ENCODE data around the gene NAV2.
A peak's percentile ranks its signal among the peaks of the same experiment; 100 is the strongest.

NAV2 gene

GRCh38 chr11:20162824-20163782, 450.5 kb downstream of the NAV2 start:
- Histone ChIP-seq H3K9me3 (ENCODE audit: low read length) (peaks cover 3% of the 10 kb centered on the region), H3K27me3 (ENCODE audit: insufficient read depth, low read length) (peaks cover 87% of the 10 kb centered on the region)

GRCh38 chr11:20163783-20164481, 451.3 kb downstream of the NAV2 start:
- Histone ChIP-seq H2AFZ (ENCODE audit: low read depth, low read length) (peak overlapping the region; percentile 31), H3K4me1 (ENCODE audit: insufficient read depth, low read length) (peaks cover 16% of the 10 kb centered on the region), H3K27me3 (ENCODE audit: insufficient read depth, low read length) (peaks cover 79% of the 10 kb centered on the region), H3K9me3 (ENCODE audit: low read length) (peaks cover 3% of the 10 kb centered on the region), H3K36me3 (ENCODE audit: insufficient read depth, low read length) (no peaks in the 10 kb centered on the region), H3K4me3 (ENCODE audit: low read length) (peak overlapping the region; percentile 32)

More at GRCh38 chr11:20162824-20163782, 450.5 kb downstream of the NAV2 start:
- Histone ChIP-seq H3K4me1 (ENCODE audit: insufficient read depth, low read length) (peaks cover 20% of the 10 kb centered on the region), H3K4me3 (ENCODE audit: low read length) (peak overlapping the region; percentile 32), H3K36me3 (ENCODE audit: insufficient read depth, low read length) (no peaks in the 10 kb centered on the region), H2AFZ (ENCODE audit: low read depth, low read length) (peak overlapping the region; percentile 31)

Measured in neuron (in vitro differentiated cells).